NCI-H1694 treated with DMSO at 0.1 percent for 48 hours (cell line): ENCODE results near the gene RTKN.
A peak's percentile ranks its signal among the peaks of the same experiment; 100 is the strongest.
"Not testable (repeated sequence)": the region's sequence is repeated elsewhere in the genome, so short reads cannot be mapped to it uniquely, and the experiment has no call there.

Source experiments
- DNase-seq: peaks from one replicate; lab custom pipeline; 2025; lab: John Stamatoyannopoulos, UW

RTKN gene, protein sequence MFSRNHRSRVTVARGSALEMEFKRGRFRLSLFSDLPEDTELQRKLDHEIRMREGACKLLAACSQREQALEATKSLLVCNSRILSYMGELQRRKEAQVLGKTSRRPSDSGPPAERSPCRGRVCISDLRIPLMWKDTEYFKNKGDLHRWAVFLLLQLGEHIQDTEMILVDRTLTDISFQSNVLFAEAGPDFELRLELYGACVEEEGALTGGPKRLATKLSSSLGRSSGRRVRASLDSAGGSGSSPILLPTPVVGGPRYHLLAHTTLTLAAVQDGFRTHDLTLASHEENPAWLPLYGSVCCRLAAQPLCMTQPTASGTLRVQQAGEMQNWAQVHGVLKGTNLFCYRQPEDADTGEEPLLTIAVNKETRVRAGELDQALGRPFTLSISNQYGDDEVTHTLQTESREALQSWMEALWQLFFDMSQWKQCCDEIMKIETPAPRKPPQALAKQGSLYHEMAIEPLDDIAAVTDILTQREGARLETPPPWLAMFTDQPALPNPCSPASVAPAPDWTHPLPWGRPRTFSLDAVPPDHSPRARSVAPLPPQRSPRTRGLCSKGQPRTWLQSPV

DNA sequence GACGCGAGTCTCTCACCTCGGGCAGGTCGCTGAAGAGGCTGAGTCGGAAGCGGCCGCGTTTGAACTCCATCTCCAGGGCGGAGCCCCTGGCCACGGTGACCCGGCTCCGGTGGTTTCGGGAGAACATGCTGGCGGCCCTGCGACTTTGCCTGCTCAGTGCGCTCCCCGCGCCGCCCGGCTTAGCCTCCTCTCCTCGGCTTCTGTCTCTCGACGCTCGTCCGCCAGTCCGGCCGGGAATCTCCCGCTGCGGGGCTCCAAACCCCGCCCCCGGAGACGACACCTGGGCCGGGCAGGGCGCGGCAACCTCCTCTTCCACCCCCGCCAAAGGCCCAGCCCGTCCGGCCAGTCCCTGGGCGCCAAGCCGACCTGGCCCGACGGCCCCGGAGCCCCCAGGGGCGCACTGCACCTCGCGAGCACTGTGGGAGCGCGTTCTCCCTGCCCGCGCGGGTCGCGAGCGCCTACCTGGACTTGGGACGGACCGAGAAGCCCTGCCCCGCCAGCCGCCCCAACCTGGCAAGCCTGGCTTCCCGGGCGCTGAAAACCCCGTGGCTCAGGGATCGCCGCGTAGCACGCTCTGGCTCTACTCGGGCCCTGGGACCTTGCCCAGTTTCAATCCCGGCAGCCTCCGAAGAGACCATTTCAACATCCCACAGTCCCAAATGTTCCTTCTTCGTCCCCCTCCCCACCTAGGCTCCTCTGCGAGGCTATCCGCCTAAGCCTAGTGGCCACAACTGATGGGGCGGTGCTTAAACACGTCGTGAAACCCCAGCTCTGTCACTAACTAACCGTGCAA, at the start of gene RTKN:
Gene RTKN, minus strand, starts transcription at position 248 of the 793 bp plus-strand sequence. Its CDS starts 121 bp downstream, at position 127.
- no peak for DNase-seq

DNA sequence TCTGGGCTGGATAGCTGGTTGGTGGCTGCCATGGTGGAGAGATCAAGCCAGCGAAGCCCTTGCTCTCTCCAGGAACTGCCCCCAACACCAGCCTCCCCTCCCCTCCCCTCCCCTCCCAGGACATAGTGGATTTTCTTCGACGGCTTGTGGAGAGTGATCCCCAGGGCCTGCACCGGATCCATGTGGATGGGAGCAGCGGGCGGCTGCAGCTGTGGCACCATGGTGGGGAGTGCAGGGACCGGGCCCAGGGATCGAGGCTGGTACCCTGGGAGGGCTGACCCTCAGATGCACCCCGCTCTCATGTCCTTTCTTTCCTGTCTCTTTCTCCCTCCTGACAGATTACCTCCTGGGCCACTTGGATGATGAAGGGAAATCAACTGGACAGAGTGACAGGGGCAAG, 48.2 kb upstream of the RTKN start:
- no peak for DNase-seq

DNA sequence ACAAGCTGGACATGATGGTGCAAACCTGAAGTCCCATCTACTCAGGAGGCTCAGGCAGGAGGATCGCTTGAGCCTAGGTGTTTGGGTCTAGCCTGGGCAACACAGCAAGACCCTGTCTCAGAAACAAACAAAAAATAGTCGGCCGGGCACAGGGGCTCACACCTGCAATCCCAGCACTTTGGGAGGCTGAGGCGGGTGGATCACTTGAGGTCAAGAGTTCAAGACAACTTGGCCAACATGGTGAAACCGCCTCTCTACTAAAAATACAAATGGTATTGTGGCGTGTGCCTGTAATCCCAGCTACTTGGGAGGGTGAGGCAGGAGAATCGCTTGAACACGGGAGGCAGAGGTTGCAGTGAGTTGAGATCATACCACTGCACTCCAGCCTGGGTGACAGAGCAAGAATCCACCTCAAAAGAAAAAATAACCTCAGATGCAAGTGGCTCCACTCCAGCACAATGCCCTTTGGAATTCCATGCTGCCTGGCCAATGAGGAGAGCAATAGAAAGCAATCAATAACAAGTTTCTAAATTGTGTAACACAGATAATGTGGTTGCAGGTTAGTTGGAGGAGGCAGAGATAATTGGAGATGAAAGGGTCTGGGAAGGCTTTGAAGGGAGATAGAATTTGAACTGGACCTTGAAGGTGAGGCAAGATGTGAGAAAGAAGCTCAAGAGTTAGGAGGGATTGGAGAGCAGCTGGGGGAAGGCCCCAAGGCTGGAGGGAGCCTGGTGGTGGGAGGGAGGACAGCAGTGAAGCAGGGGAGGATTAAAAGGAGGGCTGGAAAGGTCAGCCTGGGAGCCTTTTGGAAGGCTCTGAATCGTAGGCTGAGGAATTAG, 47.1 kb upstream of the RTKN start:
- DNase-seq = no peak

DNA sequence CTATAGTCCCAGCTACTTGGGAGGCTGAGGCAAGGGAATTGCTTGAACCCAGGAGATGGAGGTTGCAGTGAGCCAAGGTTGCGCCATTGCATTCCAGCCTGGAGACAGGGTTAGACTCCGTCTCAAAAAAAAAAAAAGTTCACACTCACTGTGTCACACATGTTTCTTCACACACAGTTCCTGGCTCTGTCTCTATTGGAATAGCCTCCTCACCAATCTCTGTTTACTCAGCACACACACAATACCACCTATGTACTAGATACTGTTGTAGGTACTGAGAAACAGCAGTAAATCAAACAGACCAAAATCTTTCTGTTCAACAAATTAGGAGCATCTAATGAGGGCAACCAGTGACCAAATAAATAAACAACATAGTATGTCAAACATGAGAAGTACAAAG, 44.4 kb upstream of the RTKN start:
- DNase-seq = no peak

DNA sequence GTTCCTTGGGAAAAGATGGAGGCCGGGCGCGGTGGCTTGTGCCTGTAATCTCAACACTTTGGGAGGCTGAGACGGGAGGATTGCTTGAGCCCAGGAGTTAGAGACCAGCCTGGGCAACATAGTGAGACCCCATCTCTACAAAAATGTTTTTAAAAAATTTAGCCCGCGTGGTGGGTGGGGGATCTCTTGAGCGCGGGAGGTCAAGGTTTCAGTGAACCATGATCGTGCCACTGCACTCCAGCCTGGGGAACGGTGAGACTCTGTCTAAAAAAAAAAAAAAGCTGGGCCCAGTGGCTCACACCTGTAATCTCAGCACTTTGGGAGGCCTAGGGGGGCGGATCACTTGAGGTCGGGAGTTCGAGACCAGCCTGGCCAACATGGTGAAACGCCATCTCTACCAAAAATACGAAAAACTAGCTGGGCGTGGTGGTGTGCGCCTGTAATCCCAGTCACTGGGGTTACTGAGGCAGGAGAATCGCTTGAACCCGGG, 42.0 kb upstream of the RTKN start:
- not testable (repeated sequence) for DNase-seq

DNA sequence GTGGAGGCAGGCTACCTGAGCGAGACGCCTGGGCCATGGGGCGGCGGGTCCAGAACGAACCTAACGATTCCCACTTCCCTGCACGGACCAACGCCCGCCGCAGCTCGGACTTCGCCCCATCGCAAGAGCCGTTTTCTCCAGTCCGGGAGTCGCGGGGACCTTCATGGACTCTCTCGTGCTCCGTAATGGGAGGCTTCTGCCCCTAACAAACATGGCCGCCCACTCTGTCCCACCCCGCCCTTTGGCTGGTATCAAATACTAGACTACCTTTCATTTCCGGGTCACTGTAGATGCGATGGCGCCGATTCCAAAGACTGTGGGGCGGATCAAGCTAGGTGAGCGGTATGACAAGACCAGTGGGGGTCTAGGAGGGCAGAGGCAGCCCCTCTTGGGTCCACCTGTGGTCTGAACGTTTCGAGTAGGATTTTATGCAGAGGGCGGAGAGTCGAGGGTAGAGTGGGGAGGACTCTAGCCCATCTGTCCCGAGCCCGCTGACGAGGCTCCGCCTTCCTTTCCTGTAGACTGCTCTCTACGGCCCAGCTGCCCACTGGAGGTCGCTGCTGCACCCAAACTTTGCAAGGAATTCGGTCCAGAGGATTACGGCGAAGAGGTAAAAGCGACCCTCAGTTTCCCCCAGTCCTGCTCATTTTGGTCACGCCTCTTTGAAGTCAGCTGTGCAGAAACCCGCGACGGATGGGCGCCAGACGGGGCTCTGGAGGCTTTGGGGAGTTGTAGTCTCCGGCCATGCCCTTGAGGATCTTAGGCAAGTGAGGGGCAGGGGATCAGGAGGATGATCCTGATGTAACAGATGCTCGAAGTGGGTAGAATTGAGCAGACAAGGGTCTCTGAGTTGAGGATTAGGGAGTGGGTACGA, 41.3 kb upstream of the RTKN start, which contains the start of the genes CCDC142 and TTC31:
Gene CCDC142, minus strand, starts transcription at position 198 of the 874 bp plus-strand sequence. Its CDS starts 161 bp downstream, at position 37.
Gene TTC31, plus strand, starts transcription at position 281 of the 874 bp plus-strand sequence. Its CDS starts 15 bp downstream, at position 296.
- DNase-seq = peak; percentile 98

DNA sequence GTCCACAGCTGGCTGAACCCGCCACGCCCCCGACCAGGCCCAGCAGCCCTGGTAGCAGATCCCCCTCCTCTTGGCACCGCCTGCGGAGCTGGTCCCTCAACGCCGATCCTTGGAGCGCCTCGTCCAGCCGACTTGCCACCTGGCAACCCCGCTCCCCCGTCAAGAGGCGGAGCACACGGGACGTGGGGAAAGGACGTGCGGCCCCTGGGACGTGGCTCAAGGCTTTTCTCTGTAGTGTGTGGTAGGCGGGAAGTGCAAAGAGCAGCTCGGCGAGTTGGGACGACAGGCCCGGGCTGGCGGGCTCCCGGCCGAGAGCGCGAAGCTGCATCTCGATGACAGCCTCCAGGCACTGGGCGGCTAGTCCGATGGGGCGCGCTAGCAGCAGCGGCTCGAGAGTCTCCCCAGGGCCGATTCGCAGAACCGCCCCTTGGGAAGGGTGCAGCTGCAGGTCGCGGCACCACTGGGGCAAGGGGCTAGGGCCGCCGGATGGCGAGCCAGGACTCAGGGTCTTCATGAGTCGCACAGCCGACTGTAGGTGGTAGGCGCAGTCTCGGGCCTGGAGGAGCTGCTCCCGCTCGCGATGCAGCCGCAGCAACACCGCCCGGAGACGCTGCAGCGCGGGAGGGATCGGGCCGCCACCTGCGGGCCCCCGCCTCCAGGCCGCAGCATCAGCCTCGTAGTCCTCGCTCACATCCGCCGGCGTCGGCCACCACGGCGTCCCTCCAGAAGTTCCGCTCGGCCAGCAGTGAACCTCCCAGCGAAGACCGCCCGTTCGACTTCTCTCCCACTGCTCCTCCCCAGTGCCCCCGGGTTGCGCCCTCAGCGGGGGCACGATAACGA, 40.4 kb upstream of the RTKN start:
- DNase-seq = no peak

DNA sequence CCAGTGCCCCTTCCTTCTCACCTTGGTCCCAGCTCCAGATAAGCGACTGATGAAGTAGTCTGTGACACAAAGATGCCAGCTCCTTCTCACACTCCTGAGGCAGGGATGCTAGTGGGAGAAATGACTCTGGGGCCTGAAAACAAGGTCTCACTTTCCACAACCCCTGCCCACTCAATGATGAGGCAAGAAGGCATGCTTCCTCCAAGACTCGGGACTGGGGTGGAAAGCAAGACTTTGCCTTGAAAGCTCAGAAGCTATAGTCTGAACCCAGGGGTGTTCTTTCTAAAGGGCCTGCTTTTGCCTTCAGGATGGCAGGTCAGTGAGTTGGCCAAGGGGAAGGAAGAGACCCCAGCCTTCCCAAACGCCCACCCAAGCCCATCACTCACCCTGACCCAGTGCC, 39.7 kb upstream of the RTKN start:
- DNase-seq = no peak

DNA sequence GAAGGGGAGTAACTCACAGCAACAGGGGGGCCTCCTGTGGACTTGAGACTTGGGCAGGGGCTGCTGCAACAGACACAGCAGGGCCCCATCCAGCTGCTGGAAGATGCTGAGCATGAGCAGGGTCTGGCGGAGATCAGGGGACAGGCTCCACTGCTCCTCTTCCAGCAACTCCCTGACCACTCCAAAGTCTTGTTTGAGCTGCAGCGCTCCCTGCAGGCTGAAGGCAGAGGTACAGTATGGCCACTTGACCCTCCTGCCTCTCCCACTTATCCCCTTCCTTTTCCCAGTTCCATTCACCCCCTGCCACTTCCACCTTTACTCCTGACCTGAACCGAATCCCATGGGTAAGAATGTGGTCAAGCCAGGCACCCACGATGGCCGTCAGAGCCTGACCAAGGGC, 33.2 kb upstream of the RTKN start:
- DNase-seq = no peak

DNA sequence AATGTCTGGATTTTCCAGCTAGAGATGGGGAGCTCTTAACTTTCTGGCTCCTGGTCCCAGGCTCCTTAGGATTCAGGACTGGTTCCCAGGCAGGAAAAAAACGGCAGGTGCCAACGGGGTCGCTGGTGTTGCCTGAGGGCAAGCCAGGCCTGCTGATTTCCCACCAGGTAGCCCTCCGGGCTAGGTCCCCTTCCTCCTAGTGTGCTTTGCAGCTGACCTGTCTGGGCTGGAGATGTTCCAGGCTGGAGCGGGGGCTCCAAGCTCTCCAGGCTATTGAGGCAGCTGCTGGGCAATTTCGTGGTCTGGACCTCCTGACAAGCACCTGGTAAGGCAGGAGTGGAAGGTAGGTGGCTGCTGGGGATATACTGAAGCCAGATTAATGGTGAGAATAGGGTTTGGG, 32.7 kb upstream of the RTKN start:
- DNase-seq = no peak

DNA sequence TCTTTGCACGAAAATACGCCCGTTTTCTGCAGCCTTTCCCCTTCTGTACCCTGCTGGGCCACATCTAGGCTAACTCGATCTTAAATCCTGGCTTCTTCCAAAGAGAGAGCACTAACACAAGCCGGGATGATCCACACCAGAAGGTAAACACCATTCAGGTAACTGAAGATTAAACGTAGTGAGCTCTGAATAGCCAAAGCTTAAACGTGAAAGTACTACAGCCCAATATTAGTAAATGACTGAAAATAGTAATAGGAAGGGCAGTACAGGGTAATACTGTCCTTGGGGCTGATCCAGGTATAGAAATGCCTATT, 31.2 kb upstream of the RTKN start:
- no peak for DNase-seq

DNA sequence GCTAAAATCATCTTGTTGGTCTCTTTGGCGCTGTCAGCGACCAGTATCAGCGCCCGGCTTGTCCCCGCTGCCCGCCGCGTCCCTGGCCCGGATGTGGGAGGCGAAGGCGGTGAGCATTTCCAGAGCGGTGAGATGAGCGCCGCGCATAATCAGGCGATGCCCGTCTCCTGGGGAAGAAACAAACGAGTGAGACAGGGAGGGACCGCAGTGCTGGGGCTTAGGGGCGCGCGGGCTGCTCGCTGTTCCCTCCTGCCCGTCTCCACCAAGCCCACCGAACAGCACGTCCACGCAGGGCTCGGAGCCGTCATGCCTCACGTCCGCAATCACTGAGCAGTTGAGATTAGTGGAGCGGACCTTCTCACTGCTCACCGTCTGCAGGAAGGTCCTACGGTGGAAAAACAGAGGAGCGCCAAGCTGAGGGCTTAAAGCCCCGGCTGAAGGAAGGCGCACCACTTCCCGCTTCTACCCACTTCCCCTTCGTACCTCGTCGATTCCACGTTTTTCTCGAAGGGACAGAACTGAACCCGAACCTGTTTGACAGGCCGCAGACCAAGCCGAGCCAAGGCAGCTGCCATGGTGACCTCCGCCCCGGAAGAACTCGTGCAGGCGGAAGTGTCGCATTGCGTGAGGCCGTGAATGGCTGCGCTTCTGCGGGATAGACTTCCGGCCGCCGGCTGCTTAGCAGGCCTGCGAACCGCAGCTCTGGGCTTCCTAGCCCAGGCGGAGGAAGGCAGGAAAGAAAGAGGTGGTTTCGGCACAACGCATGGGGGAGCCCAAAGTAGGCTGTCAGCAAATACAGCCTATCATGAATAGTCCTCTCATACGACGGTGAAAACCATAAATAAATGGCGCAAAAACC, 30.6 kb upstream of the RTKN start, which contains the start of gene MRPL53:
Gene MRPL53, minus strand, starts transcription at position 595 of the 859 bp plus-strand sequence. Its CDS starts 20 bp downstream, at position 575.
- peak; percentile 82 for DNase-seq

DNA sequence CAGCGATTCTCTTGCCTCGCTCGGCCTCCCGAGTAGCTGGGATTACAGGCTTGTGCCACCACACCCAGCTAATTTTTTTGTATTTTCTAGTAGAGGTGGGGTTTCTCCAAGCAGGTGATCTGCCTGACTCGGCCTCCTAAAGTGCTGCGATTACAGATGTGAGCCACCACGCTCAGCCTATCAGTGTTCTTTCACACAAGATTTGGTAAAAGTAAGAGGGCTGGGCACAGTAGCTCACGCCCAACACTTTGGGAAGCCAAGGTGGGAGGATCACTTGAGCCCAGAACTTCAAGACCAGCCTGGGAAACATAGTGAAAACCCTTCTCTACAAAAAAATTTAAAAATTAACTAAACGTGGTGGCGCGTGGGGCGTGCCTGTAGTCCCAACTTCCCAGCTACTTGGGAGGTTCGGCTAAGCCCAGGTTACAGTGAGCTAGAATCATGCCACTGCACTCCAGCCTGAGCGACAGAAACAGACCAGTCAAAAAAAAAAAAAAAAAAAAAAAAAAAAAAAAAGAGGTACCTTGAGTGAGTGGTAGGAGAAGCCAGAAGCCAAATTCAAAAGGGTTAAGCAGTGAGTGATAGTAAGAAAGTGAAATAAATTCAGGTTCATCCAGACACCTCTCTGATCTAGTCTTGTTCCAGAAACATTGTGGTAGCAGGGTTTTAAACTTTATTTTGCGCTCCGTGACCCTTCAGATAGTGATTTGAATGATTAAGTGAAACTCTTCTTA, 29.8 kb upstream of the RTKN start:
- DNase-seq = no peak

DNA sequence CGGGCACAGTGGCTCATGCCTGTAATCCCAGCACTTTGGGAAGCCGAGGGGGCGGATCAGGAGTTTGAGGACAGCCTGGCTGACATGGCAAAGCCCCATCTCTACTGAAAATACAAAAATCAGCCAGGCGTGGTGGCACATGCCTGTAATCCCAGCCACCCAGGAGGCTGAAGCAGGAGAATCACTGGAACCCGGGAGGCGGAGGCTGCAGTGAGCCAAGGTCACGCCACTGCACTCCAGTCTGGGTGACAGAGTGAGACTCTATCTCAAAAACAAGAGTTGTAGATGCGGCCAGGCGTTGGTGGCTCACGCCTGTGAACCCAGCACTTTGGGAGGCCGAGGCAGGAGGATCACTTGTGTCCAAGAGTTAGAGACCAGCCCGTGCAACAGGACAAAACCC, 29.0 kb upstream of the RTKN start:
- DNase-seq = not testable (repeated sequence)

DNA sequence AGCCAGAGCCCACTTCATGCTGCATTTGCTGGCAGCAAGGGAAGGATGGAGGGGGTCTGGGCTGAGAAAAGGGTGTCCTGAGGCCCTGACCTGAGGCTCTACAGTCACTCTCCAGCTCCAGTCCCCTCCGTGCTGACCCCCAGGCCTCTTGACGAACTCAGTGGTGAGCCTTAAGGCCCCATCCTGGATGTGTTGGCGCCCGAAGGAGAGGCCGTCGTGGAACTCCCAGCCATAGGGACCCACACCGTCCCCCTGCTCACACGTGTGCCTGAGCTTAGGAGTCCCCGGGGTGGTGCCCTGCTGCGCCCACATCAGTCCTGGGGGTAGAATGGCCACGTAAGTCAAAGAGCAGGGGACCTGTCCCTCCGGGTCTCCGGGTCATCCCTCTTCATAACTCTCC, 22.7 kb upstream of the RTKN start:
- no peak for DNase-seq

DNA sequence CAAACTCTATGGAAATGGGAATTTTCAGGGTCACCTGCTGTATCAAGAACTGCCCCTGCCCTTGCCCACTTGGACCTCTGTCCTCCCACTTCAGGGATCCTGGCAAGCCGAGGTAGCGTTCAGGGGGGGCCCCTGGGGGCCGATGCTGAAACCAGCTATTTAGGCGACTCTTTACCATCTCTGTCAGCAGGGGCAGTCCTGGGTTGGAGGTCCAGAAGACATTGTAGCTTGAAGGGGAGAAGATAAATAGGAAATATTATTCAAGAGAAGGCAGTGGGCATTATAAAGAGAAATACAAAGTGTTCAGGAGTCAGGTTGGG, 21.0 kb upstream of the RTKN start:
- no peak for DNase-seq

DNA sequence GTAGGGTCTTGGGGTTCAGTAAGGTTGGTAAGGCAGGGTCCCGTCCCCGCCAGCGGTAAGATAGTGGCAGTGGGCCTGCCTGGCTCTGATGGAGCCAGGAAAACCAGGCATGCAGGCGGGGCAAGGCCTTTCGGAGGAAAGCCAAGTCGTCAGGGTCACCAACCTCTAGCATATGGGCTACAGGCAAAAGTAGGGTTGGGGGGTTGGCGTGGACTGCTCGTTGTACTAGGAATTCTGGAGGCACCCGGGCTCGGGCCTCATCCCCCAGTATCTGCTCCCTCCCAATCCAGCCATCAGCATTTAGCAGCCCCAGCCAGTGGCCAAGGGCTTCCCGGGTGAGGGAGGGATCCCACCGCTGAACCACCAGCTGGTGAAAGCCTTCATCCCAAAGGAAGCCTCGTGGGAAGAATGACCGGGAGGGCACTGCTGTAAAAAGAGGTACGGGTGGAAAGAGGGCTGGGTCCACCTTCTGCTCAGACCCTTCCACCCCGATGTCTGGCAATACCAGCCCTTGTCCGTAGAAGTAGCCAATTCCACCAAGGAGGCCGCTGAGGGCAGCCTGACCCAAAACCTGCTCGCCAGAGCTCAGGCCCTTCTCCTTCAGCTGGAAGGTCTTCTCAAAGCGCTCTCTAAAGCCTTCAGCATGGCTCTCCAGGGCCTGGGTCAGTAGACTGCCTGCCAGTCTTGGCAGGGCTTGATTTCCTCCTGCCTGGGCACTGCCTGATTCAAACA, 20.5 kb upstream of the RTKN start:
- DNase-seq = no peak
